ENCODE measurements around the gene CLBA1.

- TF ChIP-seq REST (IDR thresholded peaks at IDR 0.05) (no peak), POLR2AphosphoS2 (conservative IDR thresholded peaks at IDR 0.05; ENCODE audit: low read length) (no peak), MYC (IDR thresholded peaks at IDR 0.05; ENCODE audit: borderline replicate concordance, low read length) (no peak), CTCF (IDR thresholded peaks at IDR 0.05) (no peak), POLR2A (IDR thresholded peaks at IDR 0.05; ENCODE audit: low read length) (no peak), ZSCAN20 (CRISPR knock-in tag; IDR thresholded peaks at IDR 0.05) (no peak), ZFP36 (IDR thresholded peaks at IDR 0.05; ENCODE audit: borderline replicate concordance, partially characterized antibody) (no peak), EP300 (IDR thresholded peaks at IDR 0.05) (no peak), RAD21 (conservative IDR thresholded peaks at IDR 0.05 in 1 of 2, IDR thresholded peaks at IDR 0.05 in 1 of 2) (no peak), BHLHE40 (IDR thresholded peaks at IDR 0.05; ENCODE audit: low read depth, low read length) (no peak), SMC3 (IDR thresholded peaks at IDR 0.05) (no peak), SREBF2 (IDR thresholded peaks at IDR 0.05) (no peak), HMGXB4 (CRISPR knock-in tag; IDR thresholded peaks at IDR 0.05; ENCODE audit: borderline replicate concordance) (no peak), CHD4 (IDR thresholded peaks at IDR 0.05; ENCODE audit: borderline replicate concordance) (no peak)
These were observed 30.2 kb upstream of the CLBA1 start for GRCh38 chr14:104955396-104955770.
